Measurements from ENCODE around the gene ATP2C2.

Gene ATP2C2

GRCh38 chr16:84329843-84330684 lies 38.3 kb upstream of the ATP2C2 start:
- Mint-ChIP-seq H3K36me3 (ENCODE audit: low read depth) (no peaks in the 10 kb centered on the region), H3K9me3 (peaks cover 5% of the 10 kb centered on the region), H3K27me3 (ENCODE audit: low read depth) (peaks cover 11% of the 10 kb centered on the region), H3K27ac (no peak overlapping the region), H3K4me3 (no peak overlapping the region), H3K4me1 (no peaks in the 10 kb centered on the region)
- TF ChIP-seq, protein P1, sequence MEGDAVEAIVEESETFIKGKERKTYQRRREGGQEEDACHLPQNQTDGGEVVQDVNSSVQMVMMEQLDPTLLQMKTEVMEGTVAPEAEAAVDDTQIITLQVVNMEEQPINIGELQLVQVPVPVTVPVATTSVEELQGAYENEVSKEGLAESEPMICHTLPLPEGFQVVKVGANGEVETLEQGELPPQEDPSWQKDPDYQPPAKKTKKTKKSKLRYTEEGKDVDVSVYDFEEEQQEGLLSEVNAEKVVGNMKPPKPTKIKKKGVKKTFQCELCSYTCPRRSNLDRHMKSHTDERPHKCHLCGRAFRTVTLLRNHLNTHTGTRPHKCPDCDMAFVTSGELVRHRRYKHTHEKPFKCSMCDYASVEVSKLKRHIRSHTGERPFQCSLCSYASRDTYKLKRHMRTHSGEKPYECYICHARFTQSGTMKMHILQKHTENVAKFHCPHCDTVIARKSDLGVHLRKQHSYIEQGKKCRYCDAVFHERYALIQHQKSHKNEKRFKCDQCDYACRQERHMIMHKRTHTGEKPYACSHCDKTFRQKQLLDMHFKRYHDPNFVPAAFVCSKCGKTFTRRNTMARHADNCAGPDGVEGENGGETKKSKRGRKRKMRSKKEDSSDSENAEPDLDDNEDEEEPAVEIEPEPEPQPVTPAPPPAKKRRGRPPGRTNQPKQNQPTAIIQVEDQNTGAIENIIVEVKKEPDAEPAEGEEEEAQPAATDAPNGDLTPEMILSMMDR (IDR thresholded peaks at IDR 0.05; ENCODE audit: unreplicated experiment in 3 of 3): no peak

DNA sequence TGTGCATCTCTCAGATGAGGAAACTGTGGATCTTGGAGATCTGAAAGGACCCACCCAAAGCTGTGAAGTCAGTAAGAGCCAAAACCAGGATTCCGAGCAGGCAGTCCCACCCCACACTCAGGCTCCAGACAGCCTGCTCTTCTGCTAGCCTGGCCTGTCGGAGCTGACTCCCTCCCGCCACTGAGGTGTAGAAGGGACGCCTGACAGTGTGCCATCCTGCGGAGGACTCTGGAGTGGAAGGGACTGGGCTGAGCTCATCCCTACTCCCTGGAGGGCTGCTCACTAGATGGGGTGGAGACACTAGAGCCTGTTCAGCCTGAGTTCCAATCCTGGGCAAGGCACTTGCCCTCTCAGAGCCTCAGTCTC lies 37.7 kb upstream of the ATP2C2 start:
- Mint-ChIP-seq H3K9me3 (peaks cover 11% of the 10 kb centered on the region), H3K36me3 (ENCODE audit: low read depth) (peaks cover 5% of the 10 kb centered on the region), H3K4me3 (no peak overlapping the region), H3K27ac (no peak overlapping the region), H3K4me1 (no peaks in the 10 kb centered on the region), H3K27me3 (ENCODE audit: low read depth) (peaks cover 11% of the 10 kb centered on the region)
- TF ChIP-seq, protein P1 (IDR thresholded peaks at IDR 0.05; ENCODE audit: unreplicated experiment in 3 of 3): no peak

GRCh38 chr16:84331998-84332780 lies 36.1 kb upstream of the ATP2C2 start:
- Mint-ChIP-seq H3K36me3 (ENCODE audit: low read depth) (peaks cover 6% of the 10 kb centered on the region), H3K4me1 (no peaks in the 10 kb centered on the region), H3K27me3 (ENCODE audit: low read depth) (peaks cover 11% of the 10 kb centered on the region), H3K9me3 (peaks cover 19% of the 10 kb centered on the region), H3K4me3 (no peak overlapping the region), H3K27ac (no peak overlapping the region)
- TF ChIP-seq, protein P1 (IDR thresholded peaks at IDR 0.05; ENCODE audit: unreplicated experiment in 3 of 3): no peak

GRCh38 chr16:84332975-84333684 lies 35.2 kb upstream of the ATP2C2 start:
- H3K9me3 Mint-ChIP-seq: peaks cover 23% of the 10 kb centered on the region
- no peak overlapping the region for H3K4me3 Mint-ChIP-seq
- H3K27me3 Mint-ChIP-seq (ENCODE audit: low read depth): peaks cover 11% of the 10 kb centered on the region
- no peak overlapping the region for H3K27ac Mint-ChIP-seq
- H3K36me3 Mint-ChIP-seq (ENCODE audit: low read depth): peaks cover 6% of the 10 kb centered on the region
- H3K4me1 Mint-ChIP-seq: no peaks in the 10 kb centered on the region
- TF ChIP-seq, protein P1 (IDR thresholded peaks at IDR 0.05; ENCODE audit: unreplicated experiment in 3 of 3): no peak

DNA sequence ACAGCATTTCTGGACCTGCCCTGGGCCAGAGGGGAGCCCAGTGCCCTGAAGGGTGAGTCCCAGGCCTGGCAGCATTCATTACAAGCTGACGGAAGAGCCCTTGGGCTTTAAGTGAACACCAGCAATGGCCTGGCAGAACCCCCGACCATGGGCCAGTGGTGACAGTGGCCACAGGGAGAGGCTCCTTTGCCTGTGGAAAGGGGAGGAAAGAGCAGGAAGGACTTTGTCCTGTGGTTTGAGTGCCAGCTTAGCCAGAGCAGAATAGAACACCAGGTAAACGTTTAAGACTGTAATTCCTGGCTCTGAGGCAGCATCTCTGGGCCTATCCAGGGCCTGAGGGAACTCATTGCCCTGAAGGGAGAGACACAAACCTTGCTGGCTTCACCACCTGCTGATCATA lies 34.3 kb upstream of the ATP2C2 start:
- H3K9me3 Mint-ChIP-seq: peaks cover 23% of the 10 kb centered on the region
- H3K36me3 Mint-ChIP-seq (ENCODE audit: low read depth): peaks cover 6% of the 10 kb centered on the region
- TF ChIP-seq, protein P1 (IDR thresholded peaks at IDR 0.05; ENCODE audit: unreplicated experiment in 3 of 3): no peak
- peaks cover under 1% of the 10 kb centered on the region for H3K4me1 Mint-ChIP-seq
- H3K27ac Mint-ChIP-seq: no peak overlapping the region
- H3K4me3 Mint-ChIP-seq: no peak overlapping the region
- peaks cover 11% of the 10 kb centered on the region for H3K27me3 Mint-ChIP-seq (ENCODE audit: low read depth)
